ENCODE results near the gene HPS6.

- TF ChIP-seq CTCF (IDR thresholded peaks at IDR 0.05) (no peak), POLR2A (IDR thresholded peaks at IDR 0.05; ENCODE audit: low read length) (no peak), JUN (IDR thresholded peaks at IDR 0.05) (no peak), CHD2 (IDR thresholded peaks at IDR 0.05; ENCODE audit: low read length, partially characterized antibody) (no peak), ZSCAN20 (CRISPR knock-in tag; IDR thresholded peaks at IDR 0.05) (no peak), POLR2AphosphoS2 (conservative IDR thresholded peaks at IDR 0.05; ENCODE audit: low read length) (no peak), ZC3H11A (IDR thresholded peaks at IDR 0.05) (no peak), RNF2 (IDR thresholded peaks at IDR 0.05; ENCODE audit: borderline replicate concordance, low read depth) (no peak), ELK1 (IDR thresholded peaks at IDR 0.05; ENCODE audit: low read depth, low read length) (no peak), RAD21 (conservative IDR thresholded peaks at IDR 0.05 in 1 of 2, IDR thresholded peaks at IDR 0.05 in 1 of 2) (no peak), EHF (CRISPR knock-in tag; IDR thresholded peaks at IDR 0.05) (no peak)
Measured at GRCh38 chr10:102045292-102045691, 19.9 kb upstream of the HPS6 start.
